Gastroesophageal sphincter (tissue), 3 donors: Measurements from ENCODE around the gene LRRC42.

Source experiments
- POLR2A ChIP-seq, 2 donors: fragments of 450-650 bp; IDR thresholded peaks; one replicate each; pipeline ENCODE4 v1.6.1; 2017; ENCODE audit warnings: antibody characterized with exemption in 2 of 2, mild to moderate bottlenecking in 2 of 2, moderate library complexity in 1 of 2
- TF ChIP-seq, protein P1 (sequence below), 4 experiments: fragments of 200-600 bp in 2 of 4; fragments of 450-650 bp in 2 of 4; sonication (generic) in 1 of 4; IDR thresholded peaks; one replicate each; pipeline ENCODE4 v1.5.1; 2017 to 2019; ENCODE audit warnings: antibody characterized with exemption in 4 of 4, mild to moderate bottlenecking in 2 of 4, moderate library complexity in 2 of 4

GRCh38 chr1:53999920-54000319 is 53.8 kb downstream of the LRRC42 start:
- no peak for TF ChIP-seq POLR2A (IDR thresholded peaks at IDR 0.05)
- TF ChIP-seq, protein P1, sequence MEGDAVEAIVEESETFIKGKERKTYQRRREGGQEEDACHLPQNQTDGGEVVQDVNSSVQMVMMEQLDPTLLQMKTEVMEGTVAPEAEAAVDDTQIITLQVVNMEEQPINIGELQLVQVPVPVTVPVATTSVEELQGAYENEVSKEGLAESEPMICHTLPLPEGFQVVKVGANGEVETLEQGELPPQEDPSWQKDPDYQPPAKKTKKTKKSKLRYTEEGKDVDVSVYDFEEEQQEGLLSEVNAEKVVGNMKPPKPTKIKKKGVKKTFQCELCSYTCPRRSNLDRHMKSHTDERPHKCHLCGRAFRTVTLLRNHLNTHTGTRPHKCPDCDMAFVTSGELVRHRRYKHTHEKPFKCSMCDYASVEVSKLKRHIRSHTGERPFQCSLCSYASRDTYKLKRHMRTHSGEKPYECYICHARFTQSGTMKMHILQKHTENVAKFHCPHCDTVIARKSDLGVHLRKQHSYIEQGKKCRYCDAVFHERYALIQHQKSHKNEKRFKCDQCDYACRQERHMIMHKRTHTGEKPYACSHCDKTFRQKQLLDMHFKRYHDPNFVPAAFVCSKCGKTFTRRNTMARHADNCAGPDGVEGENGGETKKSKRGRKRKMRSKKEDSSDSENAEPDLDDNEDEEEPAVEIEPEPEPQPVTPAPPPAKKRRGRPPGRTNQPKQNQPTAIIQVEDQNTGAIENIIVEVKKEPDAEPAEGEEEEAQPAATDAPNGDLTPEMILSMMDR (IDR thresholded peaks at IDR 0.05) = no peak
